Smooth muscle cell (in vitro differentiated cells): ENCODE measurements around the gene HCCS. TPM values are rescaled to one million over a fixed set of nuclear protein-coding genes. Genes with fewer than 3 reads are reported as not detected.
A peak's percentile ranks its signal among the peaks of the same experiment; 100 is the strongest.

ENCODE experiments used
- DNase-seq: peaks from one replicate; lab custom pipeline; 2025; ENCODE audit not compliant: unreplicated experiment; lab: John Stamatoyannopoulos, UW
- H2AFZ ChIP-seq: fragments of 200-600 bp; sonication (generic); 2 replicates; pipeline ENCODE4 v1.6.0; 2016; ENCODE audit warnings: antibody characterized with exemption, low read depth, mild to moderate bottlenecking
- H3F3A ChIP-seq: fragments of 200-600 bp; sonication (generic); 2 replicates; pipeline ENCODE4 v1.6.0; 2017; ENCODE audit warnings: antibody characterized with exemption, low read depth
- H3K27ac ChIP-seq: fragments of 200-600 bp; sonication (generic); 2 replicates; pipeline ENCODE4 v1.5.1; 2016; ENCODE audit warnings: low read depth, mild to moderate bottlenecking
- H3K27me3 ChIP-seq: fragments of 200-600 bp; sonication (generic); 2 replicates; pipeline ENCODE4 v1.6.1; 2016; ENCODE audit warnings: low read depth, mild to moderate bottlenecking
- H3K36me3 ChIP-seq: fragments of 200-600 bp; sonication (generic); 2 replicates; pipeline ENCODE4 v1.5.1; 2016; ENCODE audit warnings: low read depth
- H3K4me1 ChIP-seq: fragments of 200-600 bp; sonication (generic); 2 replicates; pipeline ENCODE4 v1.5.1; 2016; ENCODE audit warnings: low read depth
- H3K4me2 ChIP-seq: fragments of 200-600 bp; sonication (generic); 2 replicates; pipeline ENCODE4 v1.6.0; 2016; ENCODE audit warnings: mild to moderate bottlenecking
- H3K4me3 ChIP-seq: fragments of 200-600 bp; sonication (generic); 2 replicates; pipeline ENCODE4 v1.5.1; 2016; ENCODE audit warnings: mild to moderate bottlenecking
- H3K79me2 ChIP-seq: fragments of 200-600 bp; sonication (generic); 2 replicates; pipeline ENCODE4 v1.6.0; 2016; ENCODE audit warnings: low read depth, mild to moderate bottlenecking
- H3K9ac ChIP-seq: fragments of 200-600 bp; sonication (generic); 2 replicates; pipeline ENCODE4 v1.6.0; 2016; ENCODE audit warnings: low read depth
- H3K9me3 ChIP-seq: fragments of 200-600 bp; sonication (generic); replicated peaks from 2 replicates; pipeline ENCODE4 v1.5.1; 2016; ENCODE audit warnings: low read depth
- H4K20me1 ChIP-seq: fragments of 200-600 bp; sonication (generic); 2 replicates; pipeline ENCODE4 v1.6.0; 2016; ENCODE audit warnings: low read depth
- WGBS: methylation state at CpG from one replicate; pipeline ENCODE4 v1.1.7; 2016; ENCODE audit warnings: low lambda C conversion rate; 5-methylcytosine and 5-hydroxymethylcytosine counted together
- polyA plus RNA-seq: library from polyadenylated mRNA; unstranded; fragments of >200 nt; fragmentation: Nextera tagmentation; extraction: Ambion mirVana; gene quantifications from 2 replicates; pipeline ENCODE4 v1.2.1, GENCODE V29; 2016
- total RNA-seq: library from RNA; depleted of rRNA; stranded (reverse); fragments of >200 nt; gene quantifications from 2 replicates; pipeline ENCODE4 v1.2.3, GENCODE V29; 2014
- TF ChIP-seq, protein P1 (sequence below): fragments of 200-600 bp; sonication (generic); IDR thresholded peaks from 2 replicates; pipeline ENCODE4 v1.5.1; 2017; ENCODE audit warnings: borderline replicate concordance, mild to moderate bottlenecking, antibody characterized with exemption; ENCODE audit not compliant: insufficient read depth, poor library complexity, severe bottlenecking

Gene HCCS
- total and polyA plus RNA-seq, 2 experiments from 2014 or later, result 25.8 to 27.3 TPM

DNA sequence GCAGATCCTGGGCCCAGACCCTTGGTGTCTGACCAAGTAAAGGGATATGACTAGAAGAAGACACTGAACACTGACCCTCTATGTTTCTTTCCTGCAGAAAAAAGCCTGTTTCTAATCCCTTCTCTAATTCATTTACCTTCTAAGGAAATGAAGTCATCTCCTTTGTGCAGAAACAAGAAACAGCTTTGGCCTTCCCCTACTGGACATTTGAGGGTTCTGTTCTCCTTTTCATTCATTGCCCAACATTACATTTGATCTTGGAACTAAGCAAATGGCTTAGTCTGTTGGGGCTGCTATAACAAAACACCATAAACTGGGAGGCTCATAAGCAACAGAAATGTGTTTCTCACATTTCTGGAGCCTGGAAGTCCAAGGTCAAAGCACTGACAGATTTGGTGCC, 20.0 kb downstream of the HCCS start:
- Histone ChIP-seq H4K20me1 (no peaks in the 10 kb centered on the region), H3F3A (no peaks in the 10 kb centered on the region), H3K27ac (no peak overlapping the region), H3K4me1 (no peaks in the 10 kb centered on the region), H3K9ac (no peak overlapping the region), H3K4me3 (no peak overlapping the region), H3K79me2 (no peaks in the 10 kb centered on the region), H3K9me3 (no peaks in the 10 kb centered on the region), H3K4me2 (no peak overlapping the region), H3K36me3 (no peaks in the 10 kb centered on the region), H2AFZ (no peak overlapping the region), H3K27me3 (no peaks in the 10 kb centered on the region)
- TF ChIP-seq, protein P1, sequence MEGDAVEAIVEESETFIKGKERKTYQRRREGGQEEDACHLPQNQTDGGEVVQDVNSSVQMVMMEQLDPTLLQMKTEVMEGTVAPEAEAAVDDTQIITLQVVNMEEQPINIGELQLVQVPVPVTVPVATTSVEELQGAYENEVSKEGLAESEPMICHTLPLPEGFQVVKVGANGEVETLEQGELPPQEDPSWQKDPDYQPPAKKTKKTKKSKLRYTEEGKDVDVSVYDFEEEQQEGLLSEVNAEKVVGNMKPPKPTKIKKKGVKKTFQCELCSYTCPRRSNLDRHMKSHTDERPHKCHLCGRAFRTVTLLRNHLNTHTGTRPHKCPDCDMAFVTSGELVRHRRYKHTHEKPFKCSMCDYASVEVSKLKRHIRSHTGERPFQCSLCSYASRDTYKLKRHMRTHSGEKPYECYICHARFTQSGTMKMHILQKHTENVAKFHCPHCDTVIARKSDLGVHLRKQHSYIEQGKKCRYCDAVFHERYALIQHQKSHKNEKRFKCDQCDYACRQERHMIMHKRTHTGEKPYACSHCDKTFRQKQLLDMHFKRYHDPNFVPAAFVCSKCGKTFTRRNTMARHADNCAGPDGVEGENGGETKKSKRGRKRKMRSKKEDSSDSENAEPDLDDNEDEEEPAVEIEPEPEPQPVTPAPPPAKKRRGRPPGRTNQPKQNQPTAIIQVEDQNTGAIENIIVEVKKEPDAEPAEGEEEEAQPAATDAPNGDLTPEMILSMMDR, result no peak
- DNase-seq, result no peak

DNA sequence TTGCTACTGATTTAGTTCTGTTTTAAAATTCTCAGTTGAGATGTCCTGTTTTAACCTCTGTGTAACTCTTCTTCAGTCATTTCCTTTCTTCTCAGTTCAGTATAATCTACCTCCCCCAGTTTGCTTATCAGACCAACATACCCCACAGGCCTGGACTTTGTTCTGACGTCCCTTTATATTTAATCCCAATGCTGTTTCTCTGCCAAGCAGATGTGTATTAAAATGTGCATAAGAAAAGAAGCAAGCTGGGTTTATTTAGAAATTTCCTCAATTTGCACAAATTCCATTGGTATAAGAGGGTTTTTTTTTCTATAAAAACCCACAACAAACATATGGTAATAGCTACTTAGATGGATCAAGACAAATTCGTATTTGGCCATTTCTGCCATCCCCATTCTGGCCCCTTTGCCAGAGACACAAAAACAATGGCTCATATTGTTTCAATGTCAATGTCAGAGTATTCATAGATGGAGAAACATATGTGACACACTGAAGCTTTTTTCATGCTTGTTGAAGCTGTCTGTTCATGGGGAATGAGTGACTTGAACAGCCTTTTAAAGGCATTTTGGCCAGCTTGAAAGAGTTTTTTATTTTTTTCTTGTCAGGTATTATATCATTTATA, 24.5 kb downstream of the HCCS start:
- no peaks in the 10 kb centered on the region for H3K36me3 ChIP-seq
- no peak overlapping the region for H3K27ac ChIP-seq
- no peaks in the 10 kb centered on the region for H3K27me3 ChIP-seq
- no peak overlapping the region for H3K9ac ChIP-seq
- H3K4me1 ChIP-seq, result no peaks in the 10 kb centered on the region
- H3K79me2 ChIP-seq, result no peaks in the 10 kb centered on the region
- H3K4me3 ChIP-seq, result no peak overlapping the region
- no peaks in the 10 kb centered on the region for H4K20me1 ChIP-seq
- H3K9me3 ChIP-seq, result no peaks in the 10 kb centered on the region
- H2AFZ ChIP-seq, result no peak overlapping the region
- no peak for DNase-seq
- no peak overlapping the region for H3K4me2 ChIP-seq
- H3F3A ChIP-seq, result no peaks in the 10 kb centered on the region
- TF ChIP-seq, protein P1, result no peak
- WGBS, result 49% methylated on average over 2 of the region's 2 CpGs

DNA sequence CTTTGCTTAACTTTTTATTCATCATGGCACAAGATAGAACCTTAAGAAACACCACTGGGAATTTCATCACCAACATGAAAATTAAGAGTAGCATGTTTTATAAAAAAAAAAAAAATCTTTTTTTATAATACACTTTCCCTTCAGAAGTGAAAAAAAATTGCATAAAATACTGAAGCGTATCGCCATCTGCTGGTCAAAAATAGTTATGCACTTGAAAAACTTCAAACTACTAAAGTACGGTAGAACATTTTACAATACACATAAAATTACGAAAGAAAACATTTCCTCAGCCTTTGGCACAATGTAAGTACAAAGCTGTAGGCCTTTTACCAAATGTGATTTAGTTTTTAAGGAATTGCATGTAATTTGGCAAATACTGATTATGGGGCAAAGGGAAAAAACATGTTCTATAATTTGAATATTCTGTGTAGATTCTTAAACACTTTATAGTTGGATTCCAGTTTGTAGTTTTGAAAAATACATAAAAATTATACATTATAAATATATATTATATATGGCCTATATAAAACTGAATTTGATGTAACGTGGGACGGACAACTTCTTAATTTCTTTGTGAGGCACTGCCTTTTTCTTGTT, 26.5 kb downstream of the HCCS start:
- no peaks in the 10 kb centered on the region for H3K9me3 ChIP-seq
- 46% methylated on average over 6 of the region's 6 CpGs for WGBS

More for the DNA sequence above, 26.5 kb downstream of the HCCS start:
- Histone ChIP-seq H3K36me3 (no peaks in the 10 kb centered on the region), H3K27ac (no peak overlapping the region), H2AFZ (no peak overlapping the region), H3K79me2 (no peaks in the 10 kb centered on the region), H3K4me2 (no peak overlapping the region), H3K4me1 (no peaks in the 10 kb centered on the region), H3K9ac (no peak overlapping the region), H4K20me1 (no peaks in the 10 kb centered on the region), H3F3A (no peaks in the 10 kb centered on the region), H3K27me3 (no peaks in the 10 kb centered on the region), H3K4me3 (no peak overlapping the region)
- TF ChIP-seq, protein P1, result peak; percentile 68
- DNase-seq, result no peak
